ENCODE measurements around the gene SRD5A1.

DNA sequence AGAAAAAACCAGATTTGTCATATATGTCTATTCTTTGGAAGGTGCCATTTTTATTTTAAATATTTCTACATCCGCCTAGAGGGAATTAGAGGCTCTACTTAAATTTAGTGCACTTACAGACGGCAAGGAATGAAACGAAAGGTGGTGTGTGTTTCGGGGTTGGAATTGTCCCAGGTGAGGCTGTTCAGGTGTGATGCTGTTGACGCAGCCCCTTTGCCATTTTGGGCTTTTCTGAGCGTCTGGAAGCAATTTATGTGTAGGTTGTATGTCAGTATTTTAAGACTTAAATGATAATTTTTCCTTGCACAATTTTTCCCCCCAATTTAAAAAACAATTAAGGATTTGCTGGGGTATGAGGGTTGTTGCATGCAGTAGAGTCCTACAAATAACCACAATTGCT is 82.0 kb downstream of the SRD5A1 start:
- TF ChIP-seq POLR2A (IDR thresholded peaks at IDR 0.05; ENCODE audit: low read length) (no peak), GATA1 (IDR thresholded peaks at IDR 0.05; ENCODE audit: low read depth, low read length) (no peak)

Data from erythroblast (primary cell).